Dedifferentiated amniotic fluid mesenchymal stem cell (primary cell): ENCODE results near the gene GAREM1.
"Not testable (repeated sequence)": the region's sequence is repeated elsewhere in the genome, so short reads cannot be mapped to it uniquely, and the experiment has no call there.

Experiments used
- DNase-seq: peaks from one replicate; pipeline ENCODE4 v3.0.0-alpha.2; 2016; ENCODE audit errors: extremely low spot score

GAREM1 gene

DNA sequence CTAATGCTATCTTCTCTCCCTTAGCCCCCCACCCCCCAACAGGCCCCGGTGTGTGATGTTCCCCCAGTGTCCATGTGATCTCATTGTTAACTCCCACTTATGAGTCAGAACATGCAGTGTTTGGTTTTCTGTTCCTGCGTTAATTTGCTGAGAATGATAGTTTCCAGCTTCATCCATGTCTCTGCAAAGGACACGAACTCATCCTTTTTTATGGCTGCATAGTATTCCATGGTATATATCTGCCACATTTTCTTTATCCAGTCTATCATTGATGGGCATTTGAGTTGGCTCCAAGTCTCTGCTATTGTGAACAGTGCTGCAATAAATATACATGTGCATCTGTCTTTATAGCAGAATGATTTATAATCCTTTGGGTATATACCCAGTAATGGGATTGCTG is 179.1 kb downstream of the GAREM1 start:
- DNase-seq = not testable (repeated sequence)

DNA sequence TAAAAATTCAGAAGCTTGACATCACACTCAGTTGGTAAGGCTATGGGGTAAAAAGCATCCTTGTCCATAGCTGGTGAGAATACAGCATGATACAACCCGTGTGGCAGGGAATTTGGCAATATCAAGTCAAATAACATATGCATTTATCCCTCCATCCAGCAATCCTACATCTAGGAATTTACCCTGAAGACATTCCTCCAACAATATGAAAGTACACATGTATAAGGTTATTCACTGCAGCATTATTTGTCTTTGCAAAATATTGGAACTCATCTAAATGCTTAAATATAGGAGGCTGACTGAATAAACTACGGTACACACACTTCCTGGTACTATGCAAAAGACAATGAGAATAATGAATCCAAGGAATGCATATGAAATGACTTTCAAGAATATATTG is 179.9 kb downstream of the GAREM1 start:
- no peak for DNase-seq

- DNase-seq = peak; percentile 74
Measured at GRCh38 chr18:32289483-32290075, 181.1 kb downstream of the GAREM1 start.

DNA sequence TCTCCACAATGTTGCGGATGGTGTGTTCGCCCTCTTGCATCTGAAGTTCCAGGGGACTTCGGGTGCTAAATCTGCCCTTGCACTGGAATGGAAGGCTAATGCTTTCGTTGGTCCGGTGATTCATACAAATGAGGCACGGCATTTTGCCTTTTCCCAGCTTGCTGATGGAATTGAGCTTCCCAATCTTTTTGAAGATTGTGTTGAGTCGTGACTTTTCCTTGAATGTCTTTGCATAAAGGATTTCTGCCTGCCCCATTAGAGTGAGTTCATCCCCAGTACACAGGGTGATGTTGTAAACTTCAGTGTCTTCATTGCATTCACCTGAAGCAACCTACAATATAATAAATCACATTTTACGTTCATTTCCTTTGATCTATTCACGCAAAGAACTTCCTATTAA is 182.8 kb downstream of the GAREM1 start:
- no peak for DNase-seq

DNA sequence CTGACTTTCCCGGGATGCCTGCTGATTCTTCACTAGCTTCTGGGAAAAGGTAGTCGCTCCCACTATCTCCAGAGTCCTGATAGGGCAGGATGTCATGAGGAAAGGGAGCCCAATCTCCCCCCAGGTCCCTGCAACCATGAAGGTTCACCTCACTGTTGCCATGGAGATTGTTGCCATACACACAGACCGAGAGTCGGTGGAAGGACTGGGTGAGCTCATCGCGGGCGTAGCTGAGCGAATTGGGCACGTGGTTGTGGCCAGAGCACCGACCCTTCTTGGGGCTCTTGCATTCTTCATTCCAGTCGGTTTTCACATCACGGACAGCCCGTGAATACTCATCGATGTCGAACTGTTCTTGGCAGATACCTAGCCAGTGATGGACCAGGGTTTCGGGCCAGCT is 183.4 kb downstream of the GAREM1 start:
- DNase-seq = no peak

- no peak for DNase-seq
Measured at GRCh38 chr18:32286749-32287148, 183.9 kb downstream of the GAREM1 start.

DNA sequence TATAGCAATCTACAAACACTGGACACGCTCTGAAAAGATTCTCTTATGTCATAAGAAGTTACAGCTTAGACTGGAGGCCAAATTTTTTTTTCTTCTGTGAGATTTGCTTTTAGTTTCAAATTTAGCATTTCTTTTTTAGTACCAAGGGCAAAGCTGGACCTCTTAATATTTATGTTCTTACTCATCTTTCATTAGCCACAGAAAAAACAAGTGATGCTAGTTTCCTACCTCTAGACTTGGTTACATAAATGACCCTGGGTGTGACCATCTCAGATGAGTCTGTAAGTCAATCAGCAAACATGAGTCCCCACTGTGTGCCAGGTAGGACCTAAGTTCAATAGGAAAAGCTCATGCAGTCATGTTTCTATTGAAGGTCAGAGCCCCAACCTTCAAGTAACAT is 186.4 kb downstream of the GAREM1 start:
- no peak for DNase-seq

GRCh38 chr18:32280911-32281310 is 189.8 kb downstream of the GAREM1 start:
- no peak for DNase-seq

- DNase-seq = no peak
Measured at GRCh38 chr18:32280188-32280783, 190.4 kb downstream of the GAREM1 start.

DNA sequence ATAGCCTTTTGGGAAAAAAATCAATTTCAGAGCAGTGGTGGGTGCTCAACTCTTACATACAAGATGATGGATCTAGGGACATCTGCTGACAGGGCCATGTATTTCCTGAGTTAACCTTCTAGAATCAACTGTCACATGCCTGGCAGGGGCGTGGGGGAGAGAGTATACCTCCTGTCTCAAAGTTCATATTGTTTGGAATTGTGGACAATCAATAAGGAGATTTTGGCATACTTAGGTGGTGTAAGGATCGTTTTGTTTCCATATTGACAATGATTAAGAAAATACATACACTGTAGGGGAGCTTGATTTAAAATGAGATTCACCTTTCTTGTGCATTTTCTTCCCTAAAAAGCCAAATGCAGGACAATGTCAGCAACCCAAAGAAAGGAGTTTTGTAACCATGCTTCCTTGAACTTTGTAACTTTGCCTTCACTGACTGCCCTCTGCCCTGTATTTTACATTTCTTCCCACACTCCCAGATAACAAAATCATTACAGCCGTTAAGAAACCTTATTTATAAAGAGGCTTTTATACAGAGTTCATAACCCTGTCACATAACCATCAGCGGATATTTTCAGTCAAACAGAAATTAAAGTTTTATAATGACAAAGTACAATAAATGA is 192.4 kb downstream of the GAREM1 start:
- no peak for DNase-seq

DNA sequence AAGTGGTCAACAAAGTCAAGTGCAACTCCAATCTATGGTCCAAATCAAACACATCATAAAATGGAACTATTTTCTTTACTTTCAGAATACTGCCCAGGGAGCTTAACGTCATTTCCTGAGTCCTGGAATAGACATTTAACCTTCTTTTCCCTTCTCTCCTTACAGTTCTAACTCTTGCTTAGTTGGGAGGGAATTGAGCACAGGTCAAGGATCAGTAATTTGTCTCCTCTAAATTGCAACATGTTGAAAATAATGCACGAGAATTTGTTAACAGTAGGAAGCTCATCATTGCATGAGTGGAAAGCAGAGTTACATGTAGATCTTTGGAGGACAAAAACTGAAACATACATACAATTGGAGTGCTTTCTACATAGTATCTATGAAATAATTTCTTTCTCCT is 193.1 kb downstream of the GAREM1 start:
- DNase-seq = no peak

DNA sequence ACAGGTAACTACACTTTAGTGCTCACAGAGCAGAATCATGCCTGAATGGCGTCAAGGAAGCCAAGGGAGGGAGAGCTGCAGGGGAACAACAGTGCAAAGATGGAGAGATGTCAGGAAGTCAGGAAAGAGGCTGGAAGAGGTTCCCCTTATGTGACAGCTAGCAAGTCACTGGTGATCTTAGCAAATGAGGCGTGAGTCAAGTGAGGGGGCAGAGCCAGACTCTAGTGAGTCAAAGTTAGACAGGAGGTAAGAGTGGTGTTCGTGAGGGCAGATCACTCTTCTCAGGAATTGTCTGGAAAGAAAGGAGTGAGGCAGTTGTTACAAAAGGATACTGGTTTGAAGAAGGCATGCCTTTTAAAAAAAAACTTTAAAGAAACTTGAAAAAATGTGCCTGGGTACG is 193.8 kb downstream of the GAREM1 start:
- DNase-seq = no peak

DNA sequence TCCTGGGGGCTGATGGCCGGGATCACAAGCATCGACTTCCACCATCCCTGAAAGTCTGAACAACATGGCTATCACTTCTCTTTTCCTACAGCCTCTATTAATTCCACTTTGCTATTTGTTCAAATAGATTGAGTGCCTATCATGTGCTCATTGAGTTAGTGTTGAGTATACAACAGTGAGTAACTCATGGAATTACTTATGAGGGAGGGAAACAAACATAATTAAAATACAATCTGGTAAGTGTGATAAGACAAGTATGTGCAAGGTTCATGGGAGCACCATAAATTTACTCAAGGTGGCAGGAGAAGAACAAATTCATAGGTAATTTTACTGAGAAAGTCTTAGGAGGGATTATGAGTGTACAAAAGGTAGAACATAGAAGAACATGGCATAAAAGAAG is 194.4 kb downstream of the GAREM1 start:
- no peak for DNase-seq

DNA sequence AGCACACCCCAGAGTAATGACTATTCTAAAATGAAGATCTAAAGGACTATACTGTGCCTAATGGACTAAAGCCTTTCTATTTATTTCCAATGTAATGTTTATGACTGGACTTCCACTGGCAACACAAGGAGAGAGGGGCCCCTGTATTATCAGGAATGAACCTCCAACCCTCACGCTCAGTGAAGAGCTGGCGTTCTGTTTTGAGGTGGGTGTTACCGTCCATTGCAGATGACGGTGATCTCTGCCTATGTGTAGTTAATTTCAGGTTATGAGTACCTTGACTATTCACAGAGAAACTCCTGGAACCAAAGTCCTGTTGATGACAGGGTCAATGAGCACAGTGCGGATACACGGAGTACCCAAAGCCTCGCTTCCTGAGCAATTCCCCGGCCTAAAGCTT is 195.5 kb downstream of the GAREM1 start:
- no peak for DNase-seq

DNA sequence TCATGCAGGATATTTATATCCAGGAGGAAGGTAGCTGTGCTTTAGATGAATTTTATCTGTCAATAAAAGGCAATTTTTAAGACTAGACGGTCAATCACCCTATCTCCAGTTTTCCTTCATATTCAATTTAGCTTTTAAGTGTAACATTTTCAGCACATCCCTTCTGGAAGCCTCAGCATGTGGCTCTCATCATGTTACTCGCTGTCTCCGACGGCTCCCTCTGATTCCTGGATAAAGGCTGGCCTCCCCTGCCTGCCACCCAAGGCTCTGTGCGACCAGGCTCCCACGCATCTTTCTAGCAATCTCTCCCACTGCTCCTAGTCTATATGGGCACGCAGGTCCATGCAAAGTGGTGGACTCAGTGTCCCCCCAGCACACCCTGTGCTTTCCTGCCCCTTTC is 196.4 kb downstream of the GAREM1 start:
- no peak for DNase-seq

GRCh38 chr18:32271672-32272208 is 198.9 kb downstream of the GAREM1 start:
- peak; percentile 34 for DNase-seq

GRCh38 chr18:32270341-32270740 is 200.3 kb downstream of the GAREM1 start:
- no peak for DNase-seq

GRCh38 chr18:32267463-32267862 is 203.2 kb downstream of the GAREM1 start:
- no peak for DNase-seq

DNA sequence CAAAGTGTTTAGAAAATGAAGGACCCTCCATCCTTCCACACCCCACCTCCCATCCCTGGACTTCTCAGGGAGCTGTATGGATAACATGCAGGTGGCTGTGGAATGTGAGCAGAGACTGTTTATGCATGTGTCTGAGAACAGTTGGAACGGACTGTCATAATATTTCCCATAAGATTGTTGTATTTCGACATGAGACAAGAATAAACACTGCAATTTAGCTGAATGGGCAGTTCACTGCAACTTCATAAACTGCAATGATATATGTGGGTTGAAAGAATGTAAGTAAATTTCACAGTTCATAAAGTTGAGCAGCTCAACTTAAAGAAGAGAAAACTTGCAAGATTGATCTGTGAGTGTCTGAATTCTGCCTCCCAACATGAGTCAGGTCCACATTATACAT is 206.3 kb downstream of the GAREM1 start:
- DNase-seq = no peak

- no peak for DNase-seq
Measured at GRCh38 chr18:32262092-32262491, 208.6 kb downstream of the GAREM1 start.

DNA sequence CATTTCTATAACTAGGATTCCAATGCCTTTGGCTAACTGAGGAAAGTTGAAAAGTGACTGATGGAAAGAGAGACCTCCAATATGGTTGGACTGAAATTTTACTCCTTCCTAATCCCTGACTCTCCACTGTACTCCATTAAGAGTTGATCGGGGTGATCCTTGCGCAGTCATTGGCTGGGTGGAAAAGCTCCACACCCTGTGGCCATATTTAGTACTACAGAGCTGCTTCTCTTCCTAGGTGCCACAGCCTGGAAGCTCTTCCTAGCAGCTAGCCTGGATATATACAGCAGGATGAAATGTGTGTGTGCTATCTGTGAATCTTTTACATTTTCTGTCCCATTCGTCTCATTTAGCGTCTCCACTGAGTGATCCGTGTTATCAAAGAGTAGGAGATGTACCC is 209.7 kb downstream of the GAREM1 start:
- DNase-seq = no peak

DNA sequence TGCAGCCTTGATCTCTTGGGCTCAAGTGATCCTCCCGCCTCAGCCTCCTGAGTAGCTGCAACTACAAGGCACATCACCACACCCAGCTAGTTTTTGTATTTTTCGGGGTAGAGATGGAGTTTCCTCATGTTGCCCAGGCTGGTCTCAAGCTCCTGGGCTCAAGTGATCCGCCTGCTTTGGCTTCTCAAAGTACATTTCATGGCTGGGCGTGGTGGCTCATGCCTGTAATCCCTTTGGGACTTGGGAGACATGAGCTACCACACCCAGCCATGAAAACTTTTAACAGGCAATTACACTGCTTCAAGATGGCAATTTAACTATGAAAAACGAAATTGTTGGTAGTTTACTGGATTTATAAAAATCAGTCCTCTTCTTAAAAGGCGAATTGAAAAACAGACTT is 211.1 kb downstream of the GAREM1 start:
- DNase-seq = no peak

- no peak for DNase-seq
Measured at GRCh38 chr18:32258558-32259204, 212.0 kb downstream of the GAREM1 start.
